Central memory CD4-positive, alpha-beta T cell (primary cell): ENCODE measurements around the gene UNC80.
"Not testable (repeated sequence)": the region's sequence is repeated elsewhere in the genome, so short reads cannot be mapped to it uniquely, and the experiment has no call there.

Experiments
- DNase-seq: peaks from one replicate; pipeline ENCODE4 v3.0.0; 2022
- total RNA-seq, 3 experiments: gene quantifications; one replicate each; lab custom pipeline; 2026; lab: John Stamatoyannopoulos, UW

UNC80 gene, protein sequence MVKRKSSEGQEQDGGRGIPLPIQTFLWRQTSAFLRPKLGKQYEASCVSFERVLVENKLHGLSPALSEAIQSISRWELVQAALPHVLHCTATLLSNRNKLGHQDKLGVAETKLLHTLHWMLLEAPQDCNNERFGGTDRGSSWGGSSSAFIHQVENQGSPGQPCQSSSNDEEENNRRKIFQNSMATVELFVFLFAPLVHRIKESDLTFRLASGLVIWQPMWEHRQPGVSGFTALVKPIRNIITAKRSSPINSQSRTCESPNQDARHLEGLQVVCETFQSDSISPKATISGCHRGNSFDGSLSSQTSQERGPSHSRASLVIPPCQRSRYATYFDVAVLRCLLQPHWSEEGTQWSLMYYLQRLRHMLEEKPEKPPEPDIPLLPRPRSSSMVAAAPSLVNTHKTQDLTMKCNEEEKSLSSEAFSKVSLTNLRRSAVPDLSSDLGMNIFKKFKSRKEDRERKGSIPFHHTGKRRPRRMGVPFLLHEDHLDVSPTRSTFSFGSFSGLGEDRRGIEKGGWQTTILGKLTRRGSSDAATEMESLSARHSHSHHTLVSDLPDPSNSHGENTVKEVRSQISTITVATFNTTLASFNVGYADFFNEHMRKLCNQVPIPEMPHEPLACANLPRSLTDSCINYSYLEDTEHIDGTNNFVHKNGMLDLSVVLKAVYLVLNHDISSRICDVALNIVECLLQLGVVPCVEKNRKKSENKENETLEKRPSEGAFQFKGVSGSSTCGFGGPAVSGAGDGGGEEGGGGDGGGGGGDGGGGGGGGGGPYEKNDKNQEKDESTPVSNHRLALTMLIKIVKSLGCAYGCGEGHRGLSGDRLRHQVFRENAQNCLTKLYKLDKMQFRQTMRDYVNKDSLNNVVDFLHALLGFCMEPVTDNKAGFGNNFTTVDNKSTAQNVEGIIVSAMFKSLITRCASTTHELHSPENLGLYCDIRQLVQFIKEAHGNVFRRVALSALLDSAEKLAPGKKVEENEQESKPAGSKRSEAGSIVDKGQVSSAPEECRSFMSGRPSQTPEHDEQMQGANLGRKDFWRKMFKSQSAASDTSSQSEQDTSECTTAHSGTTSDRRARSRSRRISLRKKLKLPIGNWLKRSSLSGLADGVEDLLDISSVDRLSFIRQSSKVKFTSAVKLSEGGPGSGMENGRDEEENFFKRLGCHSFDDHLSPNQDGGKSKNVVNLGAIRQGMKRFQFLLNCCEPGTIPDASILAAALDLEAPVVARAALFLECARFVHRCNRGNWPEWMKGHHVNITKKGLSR (N-terminal part only)
- total RNA-seq: 0 reads per million in 3 experiments

DNA sequence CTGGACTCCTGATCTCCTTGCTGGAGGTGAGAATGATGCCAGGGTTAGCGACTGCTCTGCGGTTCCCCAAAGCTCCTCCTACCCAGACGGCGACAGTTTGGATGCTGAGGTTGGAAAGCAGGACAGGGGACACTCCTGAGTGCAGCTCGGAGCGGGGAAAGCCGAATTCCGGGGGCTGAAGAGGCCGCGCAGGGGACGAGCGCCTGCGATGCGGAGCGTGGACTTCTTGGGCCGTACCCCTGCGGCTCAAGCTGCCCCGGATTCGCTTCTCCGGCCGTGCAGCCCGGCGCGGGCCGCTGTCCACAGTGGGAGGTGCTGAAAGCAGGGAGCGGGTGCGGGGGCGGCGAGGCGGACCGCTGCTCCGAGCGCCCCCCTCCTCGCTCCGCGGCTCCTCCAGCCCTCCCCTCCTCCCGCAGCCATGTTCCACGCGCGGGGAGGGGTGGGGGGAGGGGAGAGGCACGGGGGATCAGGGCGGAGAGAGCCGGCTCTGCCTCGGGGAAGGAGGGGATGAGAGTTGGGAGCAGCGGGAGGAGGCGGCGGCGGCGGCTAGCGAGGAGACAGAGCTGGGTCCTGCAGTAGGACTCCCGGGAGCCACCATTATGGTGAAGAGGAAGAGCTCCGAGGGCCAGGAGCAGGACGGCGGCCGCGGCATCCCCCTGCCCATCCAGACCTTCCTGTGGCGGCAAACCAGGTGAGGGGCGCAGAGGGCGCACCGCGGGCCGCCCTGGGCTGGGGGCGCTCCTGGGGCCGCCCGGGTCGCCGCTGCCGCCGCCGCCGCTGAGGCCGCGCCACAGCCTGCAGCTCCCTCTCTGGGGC is at the start of gene UNC80:
TSS of gene UNC80 (plus strand) at position 359 of the 816 bp plus-strand sequence. CDS start at position 600, 241 bp downstream.
- DNase-seq: no peak

DNA sequence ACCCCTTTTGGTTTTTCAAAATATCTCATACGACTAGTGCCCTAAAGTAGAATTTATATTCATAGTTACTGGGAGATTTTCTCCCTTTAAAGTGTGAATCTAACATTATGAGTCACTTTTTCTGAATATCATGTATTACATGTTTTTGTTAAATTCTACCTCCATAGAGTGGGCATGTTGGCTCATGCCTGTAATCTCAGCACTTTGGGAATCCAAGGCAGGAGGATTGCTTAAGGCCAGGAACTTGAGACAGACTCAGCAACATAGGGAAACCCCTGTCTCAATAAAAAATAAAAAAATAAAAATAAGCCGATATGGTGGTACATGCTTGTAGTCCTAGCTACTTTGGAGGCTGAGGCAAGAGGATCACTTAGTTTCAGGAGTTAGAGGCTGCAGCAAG is 45.3 kb upstream of the UNC80 start:
- no peak for DNase-seq

DNA sequence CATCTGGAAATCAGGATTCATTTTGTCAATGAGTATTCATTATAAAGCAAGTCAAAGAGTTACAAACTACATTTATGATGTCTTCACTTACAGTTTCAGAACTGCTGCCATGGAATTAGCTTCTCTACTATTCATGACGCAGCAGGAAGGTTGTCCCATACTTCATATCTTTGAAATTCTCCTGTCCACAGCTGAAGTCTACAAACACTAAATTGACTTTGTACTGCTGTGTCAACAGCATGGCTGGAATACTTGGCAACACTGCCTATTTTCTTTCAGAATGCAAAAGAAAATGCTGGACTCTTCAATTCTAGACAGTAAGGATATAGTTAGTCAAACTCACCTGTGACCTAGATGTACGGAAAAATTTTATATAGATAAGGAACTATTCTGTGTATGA is 44.6 kb upstream of the UNC80 start:
- no peak for DNase-seq

DNA sequence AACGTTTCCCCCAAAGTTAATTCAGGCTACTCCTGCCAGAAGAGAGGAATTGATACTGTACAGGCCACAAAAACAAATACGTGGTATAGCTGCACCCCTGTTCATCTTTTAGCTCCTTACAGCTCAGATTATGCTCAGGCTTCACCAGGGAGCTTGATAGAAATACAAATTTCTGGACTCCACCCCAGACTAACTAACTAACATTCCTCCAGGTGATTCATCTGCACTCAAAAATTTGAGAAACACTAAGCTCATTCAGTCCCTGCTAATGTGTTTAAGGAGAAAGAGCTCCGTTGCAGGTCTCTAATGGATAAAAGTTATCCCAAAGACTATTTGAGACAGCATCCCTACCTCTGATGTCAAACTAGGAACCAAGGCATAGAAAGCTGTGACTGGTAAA is 36.8 kb upstream of the UNC80 start:
- DNase-seq: no peak

DNA sequence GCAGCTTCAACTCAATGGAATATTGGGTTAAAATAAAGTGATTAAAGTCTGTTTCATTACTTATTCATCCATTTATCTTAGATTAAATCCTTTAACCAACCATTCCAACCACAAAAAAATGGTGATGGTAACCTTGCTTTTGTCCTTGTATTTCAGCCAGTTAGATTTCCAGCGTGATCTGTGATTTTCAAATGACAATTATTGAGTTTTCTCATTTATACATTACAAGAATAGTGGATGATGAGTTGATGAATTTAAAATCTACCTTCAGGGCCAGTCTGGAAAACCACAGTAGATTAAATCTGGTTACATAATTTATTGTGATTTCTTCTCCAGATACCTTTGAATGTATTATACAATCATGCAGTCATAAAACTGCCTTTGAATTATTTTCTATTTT is 29.7 kb upstream of the UNC80 start:
- no peak for DNase-seq

DNA sequence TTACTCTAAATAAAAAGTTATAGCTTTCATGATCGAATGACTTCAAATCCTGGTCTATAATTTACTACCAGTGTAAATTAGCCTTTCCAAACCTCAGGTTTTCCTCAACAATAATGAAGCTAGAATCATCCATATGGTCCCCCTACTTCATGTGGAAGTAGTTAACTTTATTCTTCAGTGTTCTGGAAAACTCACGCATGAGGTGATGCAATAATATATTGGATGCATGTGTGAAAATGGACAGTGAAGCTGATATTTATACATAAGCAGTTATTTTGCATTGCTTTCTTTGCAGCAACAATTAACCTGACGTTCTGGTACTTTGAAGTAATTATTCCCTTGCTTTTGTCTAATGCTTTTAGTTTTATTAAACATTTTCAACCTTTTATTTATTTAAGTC is 18.6 kb upstream of the UNC80 start:
- no peak for DNase-seq

DNA sequence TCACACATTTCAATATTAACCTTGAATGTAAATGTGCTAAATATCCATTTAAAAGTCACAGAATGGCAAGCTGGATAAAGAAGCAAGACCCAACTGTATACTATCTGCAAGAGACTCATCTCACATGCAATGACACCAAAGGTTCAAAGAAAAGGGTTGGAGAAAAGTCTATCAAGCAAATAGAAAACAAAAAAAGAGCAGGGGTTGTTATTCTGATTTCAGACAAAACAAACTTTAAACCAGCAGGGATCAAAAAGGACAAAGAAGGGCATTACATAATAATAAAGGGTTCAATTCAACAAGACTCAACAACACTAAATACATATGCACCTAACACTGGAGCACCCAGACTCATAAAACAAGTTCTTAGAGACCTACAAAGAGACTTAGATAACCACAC is 14.5 kb upstream of the UNC80 start:
- DNase-seq: no peak

DNA sequence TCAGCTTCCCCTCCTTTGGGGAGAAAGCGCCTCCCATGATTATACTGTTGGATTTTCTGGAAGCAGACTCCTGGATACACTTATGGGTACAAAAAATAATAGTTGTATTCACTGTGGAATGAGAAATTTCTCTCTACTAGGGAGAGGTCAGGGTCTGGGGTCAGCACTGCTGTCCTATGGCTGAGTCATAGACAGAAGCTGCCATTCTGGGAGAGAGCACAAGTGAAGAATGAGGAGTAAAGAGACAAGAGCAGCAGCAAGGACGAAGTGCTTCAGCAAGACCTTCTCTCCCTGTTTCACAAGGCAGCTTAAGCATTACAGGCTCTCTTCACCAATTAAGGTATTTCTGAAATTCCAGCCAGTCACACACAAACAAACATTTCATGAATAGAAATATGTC is 10.1 kb upstream of the UNC80 start:
- DNase-seq: no peak

DNA sequence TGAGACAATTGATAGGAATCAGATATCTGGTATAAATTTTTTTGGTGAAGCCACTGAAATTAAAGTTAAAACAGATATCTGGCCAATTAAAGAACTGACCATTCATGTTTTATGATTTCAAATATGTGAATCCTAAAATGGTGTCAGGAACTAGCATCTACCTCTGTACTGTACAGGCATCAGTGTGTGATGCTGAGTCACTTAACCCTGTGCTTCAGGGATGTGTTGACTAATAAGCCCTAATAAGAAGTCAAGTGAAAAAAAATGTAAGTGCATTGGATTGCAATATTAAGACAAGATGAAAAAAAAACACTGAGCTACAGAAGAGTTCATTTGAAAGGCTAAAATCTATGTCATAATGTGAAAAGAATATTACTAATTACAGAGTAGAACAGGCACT is 9.1 kb upstream of the UNC80 start:
- DNase-seq: no peak

DNA sequence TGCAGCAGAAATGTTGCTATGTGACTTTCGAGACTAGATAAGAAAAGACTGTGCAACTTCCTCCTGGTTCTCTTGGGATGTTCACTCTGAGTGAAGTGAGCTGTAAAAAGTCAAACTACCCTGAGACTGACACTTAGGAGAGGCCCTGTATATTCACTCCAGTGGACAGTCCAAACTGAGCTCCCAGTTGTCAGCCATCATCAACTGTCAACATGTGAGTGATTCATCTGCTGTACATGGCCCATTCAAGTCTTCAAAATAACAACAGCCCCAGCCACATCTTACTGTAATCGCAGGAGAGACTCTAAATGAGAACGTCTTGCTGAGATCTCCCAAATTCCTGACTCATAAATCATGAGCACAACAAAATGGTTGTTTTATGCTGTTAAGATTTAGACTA is 8.5 kb upstream of the UNC80 start:
- no peak for DNase-seq

DNA sequence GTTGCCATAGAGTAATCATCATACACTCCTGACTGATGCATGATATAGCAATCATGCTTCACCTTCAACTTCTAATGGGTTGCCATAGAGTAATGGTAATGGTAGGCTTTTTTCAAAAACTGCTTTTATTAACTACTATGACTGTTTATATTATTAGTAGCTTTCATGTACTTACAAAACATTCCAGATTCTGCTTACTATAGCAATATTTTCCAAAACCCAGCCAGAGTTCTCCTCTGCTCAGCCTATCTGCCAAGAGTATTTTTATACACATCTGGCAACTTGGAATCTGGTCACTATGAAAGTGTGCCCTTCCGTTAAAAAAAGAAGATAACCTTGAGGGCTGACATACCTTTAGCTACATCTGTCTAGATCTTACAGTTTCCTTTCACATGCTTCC is 5.0 kb upstream of the UNC80 start:
- DNase-seq: no peak

DNA sequence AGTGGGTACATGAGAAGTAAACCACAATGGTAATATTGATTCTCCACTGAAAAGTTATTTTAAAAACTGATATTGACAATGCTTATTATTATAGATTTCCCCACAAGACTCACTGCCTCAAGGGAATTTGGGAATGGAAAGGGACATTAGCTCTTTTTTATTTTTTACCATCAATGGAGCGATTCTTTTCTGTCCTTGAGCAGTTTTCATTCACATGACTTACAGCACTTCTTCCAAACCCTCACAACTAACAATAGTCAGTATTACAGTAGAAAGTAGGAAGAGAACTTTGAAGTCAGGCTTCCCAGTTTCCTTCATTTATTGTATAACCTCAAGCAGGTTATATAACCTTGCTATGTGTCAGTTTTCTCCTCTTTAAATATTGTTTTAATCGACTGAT is 4.3 kb upstream of the UNC80 start:
- no peak for DNase-seq

DNA sequence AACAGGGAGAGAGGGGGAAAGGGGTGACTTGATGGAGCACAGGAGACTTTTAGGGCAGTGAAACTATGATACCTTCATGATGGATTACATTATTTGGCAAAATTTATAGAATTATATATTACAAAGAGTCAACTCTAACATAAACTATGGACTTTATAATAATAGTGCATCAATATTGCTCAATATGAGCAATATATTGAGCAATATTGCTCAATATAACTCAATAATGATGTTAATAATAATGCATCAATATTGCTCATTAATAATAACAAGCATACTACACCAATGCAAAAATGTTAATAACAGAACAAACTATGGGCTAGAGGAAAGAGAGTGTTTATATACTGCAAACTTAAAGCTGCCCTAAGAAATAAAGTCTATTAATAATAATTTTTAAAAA is 3.1 kb upstream of the UNC80 start:
- no peak for DNase-seq

DNA sequence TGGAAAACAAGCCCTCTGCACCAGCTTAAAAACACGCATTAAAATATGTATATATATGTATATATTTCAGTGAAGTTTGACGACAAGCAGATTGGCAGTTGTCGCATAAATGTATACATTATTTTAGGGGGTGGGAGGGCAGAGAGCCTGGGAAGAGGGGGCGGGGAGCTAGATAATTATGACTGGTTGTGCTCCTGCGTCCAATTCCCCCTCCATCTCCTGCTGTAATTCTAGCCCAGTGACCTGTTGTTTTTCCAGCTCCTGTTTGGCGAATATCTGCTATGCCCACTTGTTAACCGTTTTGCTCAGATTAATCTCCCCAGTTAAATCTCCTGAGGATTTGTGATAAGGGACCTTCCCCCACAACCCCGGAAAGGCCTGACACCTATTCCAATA is 656 bp downstream of the UNC80 start:
- no peak for DNase-seq

DNA sequence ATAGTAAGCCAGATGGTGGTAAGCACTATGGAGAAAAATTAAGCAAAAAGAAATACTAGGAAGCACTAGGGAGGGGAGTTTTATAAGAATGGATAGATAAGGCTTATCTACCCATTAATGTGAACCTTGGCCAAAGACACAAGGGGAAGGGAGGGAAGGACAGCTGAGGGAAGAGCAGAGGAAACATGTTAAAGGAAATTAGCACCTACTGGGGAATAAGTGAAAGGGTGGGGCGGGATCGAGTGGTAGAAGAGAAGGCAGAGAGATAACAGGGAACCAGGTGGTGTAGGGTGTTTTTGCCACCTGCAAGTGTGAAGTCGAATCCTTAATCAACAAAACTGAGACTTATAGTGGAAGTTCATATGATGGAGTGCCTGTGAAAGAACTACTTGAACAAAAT is 1.7 kb downstream of the UNC80 start:
- DNase-seq: no peak

DNA sequence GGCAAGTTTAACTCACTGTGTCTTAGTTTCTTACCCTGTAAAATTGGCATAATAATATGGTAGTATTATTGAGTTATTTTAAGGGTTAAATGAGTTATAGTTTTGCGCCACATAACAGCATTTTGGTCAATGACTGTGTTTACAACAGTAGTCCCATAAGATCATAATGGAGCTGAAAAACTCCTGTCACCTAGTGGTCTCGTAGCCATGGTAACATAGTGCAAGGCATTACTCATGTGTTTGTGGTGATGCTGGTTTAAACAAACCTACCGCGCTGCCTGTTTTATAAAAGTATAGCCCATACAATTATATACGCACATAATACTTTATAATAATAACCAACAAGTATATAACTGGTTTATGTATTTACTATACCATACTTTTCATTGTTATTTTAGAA is 15.8 kb downstream of the UNC80 start:
- DNase-seq: no peak

DNA sequence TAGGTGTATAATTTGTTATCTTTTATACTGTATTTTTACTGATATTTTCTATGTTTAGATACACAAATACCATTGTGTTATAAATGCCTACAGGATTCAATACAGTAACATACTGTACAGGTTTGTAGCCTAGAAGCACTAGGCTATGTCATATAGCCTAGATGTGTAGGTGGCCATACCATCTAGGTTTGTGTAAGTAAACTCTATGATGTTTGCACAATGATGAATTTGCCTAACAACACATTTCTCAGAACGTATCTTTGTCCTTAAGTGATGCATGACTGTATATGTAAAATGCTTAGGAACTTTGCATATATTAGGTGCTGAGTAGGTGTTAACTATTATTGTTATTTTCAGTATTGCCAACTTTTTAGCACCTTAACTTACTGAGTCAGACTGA is 17.3 kb downstream of the UNC80 start:
- DNase-seq: no peak

DNA sequence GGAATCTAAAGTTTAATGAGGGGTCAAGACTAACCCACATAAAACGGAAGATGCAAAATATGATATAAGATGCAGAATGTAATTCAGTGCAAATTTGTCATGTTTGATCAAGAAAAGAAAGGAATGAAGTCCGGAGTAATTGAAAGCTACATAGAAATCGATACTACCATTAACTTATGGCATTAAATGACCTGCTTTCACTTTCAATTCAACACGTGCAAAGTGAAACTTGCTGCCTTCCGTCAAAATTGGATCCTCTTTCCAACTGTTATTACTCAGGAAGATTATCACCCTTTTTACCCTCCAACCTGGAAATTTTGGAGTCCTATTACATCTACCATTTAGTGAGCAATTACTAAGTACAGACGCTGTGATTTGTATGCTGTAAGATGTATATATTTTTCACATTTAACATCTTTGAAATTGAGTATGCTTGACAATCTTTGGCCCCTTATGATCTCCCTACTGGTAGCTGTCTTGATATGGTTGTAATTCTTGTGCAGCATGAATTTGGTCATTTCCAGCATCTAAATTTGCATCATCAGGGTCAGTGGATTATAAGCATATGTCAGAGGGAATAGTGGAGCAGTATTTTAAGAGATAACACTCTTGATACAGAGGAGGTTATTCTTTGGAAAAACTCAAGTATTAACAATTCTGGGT is 18.6 kb downstream of the UNC80 start:
- DNase-seq: no peak

DNA sequence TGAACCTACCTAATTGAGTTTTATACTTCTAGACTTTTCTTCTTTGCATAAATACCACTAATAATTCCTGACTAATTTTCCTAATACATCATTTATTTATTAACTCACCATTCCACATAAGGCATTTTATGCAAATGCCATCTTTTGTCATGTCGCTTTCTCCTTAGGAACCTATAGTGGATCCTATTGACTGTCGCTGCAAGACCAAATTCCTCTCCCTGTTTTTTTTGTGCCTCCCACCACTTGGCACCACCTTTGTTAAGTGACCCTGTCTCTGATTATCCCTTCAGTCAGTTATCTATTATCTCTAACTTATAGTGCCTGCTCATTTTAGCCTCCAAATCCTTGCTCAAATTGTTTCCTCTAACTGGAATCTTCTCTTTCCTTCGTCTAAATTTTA is 19.5 kb downstream of the UNC80 start:
- no peak for DNase-seq

DNA sequence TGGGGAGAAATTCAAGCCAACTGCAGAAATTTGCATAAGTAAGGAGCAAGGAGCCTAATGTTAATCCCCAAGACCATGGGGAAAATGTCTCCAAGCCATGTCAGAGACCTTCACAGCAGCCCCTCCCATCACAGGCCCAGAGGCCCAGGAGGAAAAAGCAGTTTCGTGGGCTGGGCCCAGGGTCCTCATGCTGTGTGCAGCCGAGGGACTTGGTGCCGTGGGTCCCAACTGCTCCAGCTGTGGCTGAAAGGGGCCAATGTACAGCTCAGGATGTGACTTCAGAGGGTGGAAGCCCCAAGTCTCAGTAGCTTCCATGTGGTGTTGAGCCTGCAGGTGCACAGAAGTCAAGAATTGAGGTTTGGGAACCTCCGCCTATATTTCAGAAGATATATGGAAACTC is 23.8 kb downstream of the UNC80 start:
- not testable (repeated sequence) for DNase-seq

DNA sequence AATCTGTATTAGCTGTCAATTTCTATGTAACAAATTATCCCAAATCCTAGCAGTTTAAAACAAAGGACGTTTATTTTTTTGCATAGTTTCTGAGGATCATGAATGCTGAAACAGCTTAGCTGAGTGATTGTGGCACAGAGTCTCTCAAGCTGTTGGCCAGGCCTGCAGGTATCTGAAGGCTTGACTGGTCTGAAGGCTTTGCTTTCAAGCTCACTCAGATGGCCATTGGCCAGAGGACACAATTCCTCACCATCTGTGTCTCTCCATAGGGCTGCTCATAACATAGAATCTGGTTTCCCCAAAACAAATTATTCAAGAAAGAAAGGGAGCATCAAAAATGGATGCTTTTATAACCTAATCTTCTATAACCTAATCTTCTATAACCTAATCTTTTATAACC is 33.7 kb downstream of the UNC80 start:
- no peak for DNase-seq

DNA sequence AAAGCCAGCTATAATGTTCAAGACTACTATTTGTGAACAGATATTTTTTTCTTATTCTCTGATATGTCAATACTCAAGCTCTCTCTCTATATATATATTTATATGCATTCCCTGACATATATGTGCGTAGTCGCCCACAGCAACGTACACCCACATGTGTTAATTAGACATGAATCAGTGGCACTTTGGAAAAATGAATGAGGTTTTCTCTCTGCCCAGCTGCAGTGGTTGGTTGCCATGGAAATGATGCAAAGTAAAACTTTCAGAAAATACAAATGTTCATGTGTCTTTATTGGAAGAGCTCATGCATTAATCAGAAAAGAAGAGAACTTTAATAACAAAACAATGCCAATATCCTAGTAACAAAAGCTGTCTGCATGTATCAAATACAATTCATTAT is 34.7 kb downstream of the UNC80 start:
- no peak for DNase-seq
